HFFc6 (cell line): ENCODE measurements around the gene ABCA7. TPM values are rescaled to one million over a fixed set of nuclear protein-coding genes. Genes with fewer than 3 reads are reported as not detected.
A peak's percentile ranks its signal among the peaks of the same experiment; 100 is the strongest.

Source experiments
- DNase-seq: peaks from one replicate; pipeline ENCODE4 v3.0.0-alpha.2; 2018
- H3K27ac Mint-ChIP-seq: 2 replicates; pipeline ENCODE4 v1.8.0; 2020; ENCODE audit warnings: mild to moderate bottlenecking, mixed read lengths
- H3K27me3 Mint-ChIP-seq: 2 replicates; pipeline ENCODE4 v1.8.0; 2021; ENCODE audit warnings: mild to moderate bottlenecking, moderate library complexity, mixed read lengths; ENCODE audit not compliant: insufficient read depth
- H3K36me3 Mint-ChIP-seq: 2 replicates; pipeline ENCODE4 v1.8.0; 2021; ENCODE audit warnings: low read depth, mixed read lengths
- H3K4me1 Mint-ChIP-seq: 2 replicates; pipeline ENCODE4 v1.8.0; 2020; ENCODE audit warnings: low read depth, mixed read lengths
- H3K4me3 Mint-ChIP-seq: 2 replicates; pipeline ENCODE4 v1.8.0; 2020; ENCODE audit warnings: mild to moderate bottlenecking, moderate library complexity, mixed read lengths
- H3K9me3 Mint-ChIP-seq: 2 replicates; pipeline ENCODE4 v1.8.0; 2020; ENCODE audit warnings: mild to moderate bottlenecking, mixed read lengths
- total RNA-seq, 6 experiments: library from RNA; stranded (reverse); fragmentation: NEBNext Ultra II Directional; extraction: Animal tissue kit (Norgen Biotek cat#: 25700); gene quantifications; 2 replicates in 1 of 6; 3 replicates in 5 of 6; pipeline ENCODE4 v1.2.3, GENCODE V29; 2021
- TF ChIP-seq, protein P1 (sequence below): fragments of 200-600 bp; sonication (generic); IDR thresholded peaks from 2 replicates; pipeline ENCODE4 v1.5.0; 2021; ENCODE audit warnings: antibody characterized with exemption, mild to moderate bottlenecking

ABCA7 gene
- total RNA-seq, 6 experiments from 2014 or later = 4.6 to 8.1 (median 6.6) TPM

DNA sequence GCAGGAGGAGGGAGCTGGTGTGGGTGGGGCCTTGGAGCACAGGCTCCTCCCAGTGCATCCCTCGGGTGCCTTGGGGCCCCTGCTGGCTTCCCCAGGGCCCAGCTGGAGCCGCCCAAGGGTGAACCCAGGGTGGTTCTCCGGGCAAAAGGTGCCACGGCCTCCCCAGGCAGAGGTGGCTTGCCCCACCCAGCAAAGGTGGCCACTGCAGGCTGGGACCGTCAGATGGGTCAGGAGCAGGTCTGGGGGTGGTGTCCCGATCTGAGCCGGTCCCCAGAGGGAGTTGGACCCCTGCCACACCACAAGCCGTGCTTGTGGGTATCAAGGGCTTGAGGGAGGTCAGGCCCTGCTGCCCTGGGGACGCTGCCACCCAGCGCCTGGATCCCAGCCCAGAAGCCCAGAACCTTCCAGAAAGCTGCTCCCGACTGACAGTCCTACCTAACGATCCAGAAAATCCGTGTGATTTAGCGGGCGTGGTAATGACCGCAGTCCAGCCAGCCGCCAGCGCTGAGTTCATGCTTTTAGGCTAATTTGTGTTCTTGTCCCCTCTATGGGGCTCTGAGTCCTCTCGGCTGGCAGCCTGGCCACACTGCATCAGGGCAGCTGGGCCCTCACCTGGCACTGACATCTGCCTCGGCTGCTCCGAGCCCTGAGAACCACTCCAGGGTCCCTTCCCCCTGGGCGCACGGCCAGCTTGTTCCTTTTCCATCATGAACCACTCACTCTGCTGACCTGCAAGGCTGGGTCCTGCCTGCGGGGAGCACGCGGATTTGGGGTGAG is 44.7 kb upstream of the ABCA7 start:
- H3K27ac Mint-ChIP-seq = no peak overlapping the region
- H3K27me3 Mint-ChIP-seq = peaks cover 21% of the 10 kb centered on the region
- TF ChIP-seq, protein P1, sequence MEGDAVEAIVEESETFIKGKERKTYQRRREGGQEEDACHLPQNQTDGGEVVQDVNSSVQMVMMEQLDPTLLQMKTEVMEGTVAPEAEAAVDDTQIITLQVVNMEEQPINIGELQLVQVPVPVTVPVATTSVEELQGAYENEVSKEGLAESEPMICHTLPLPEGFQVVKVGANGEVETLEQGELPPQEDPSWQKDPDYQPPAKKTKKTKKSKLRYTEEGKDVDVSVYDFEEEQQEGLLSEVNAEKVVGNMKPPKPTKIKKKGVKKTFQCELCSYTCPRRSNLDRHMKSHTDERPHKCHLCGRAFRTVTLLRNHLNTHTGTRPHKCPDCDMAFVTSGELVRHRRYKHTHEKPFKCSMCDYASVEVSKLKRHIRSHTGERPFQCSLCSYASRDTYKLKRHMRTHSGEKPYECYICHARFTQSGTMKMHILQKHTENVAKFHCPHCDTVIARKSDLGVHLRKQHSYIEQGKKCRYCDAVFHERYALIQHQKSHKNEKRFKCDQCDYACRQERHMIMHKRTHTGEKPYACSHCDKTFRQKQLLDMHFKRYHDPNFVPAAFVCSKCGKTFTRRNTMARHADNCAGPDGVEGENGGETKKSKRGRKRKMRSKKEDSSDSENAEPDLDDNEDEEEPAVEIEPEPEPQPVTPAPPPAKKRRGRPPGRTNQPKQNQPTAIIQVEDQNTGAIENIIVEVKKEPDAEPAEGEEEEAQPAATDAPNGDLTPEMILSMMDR = no peak
- no peak for DNase-seq
- H3K36me3 Mint-ChIP-seq = peaks cover 4% of the 10 kb centered on the region; the same call in 1 of the 2 replicates
- H3K4me1 Mint-ChIP-seq = peaks cover 5% of the 10 kb centered on the region; the same call in 1 of the 2 replicates
- no peak overlapping the region for H3K4me3 Mint-ChIP-seq
- H3K9me3 Mint-ChIP-seq = no peaks in the 10 kb centered on the region

DNA sequence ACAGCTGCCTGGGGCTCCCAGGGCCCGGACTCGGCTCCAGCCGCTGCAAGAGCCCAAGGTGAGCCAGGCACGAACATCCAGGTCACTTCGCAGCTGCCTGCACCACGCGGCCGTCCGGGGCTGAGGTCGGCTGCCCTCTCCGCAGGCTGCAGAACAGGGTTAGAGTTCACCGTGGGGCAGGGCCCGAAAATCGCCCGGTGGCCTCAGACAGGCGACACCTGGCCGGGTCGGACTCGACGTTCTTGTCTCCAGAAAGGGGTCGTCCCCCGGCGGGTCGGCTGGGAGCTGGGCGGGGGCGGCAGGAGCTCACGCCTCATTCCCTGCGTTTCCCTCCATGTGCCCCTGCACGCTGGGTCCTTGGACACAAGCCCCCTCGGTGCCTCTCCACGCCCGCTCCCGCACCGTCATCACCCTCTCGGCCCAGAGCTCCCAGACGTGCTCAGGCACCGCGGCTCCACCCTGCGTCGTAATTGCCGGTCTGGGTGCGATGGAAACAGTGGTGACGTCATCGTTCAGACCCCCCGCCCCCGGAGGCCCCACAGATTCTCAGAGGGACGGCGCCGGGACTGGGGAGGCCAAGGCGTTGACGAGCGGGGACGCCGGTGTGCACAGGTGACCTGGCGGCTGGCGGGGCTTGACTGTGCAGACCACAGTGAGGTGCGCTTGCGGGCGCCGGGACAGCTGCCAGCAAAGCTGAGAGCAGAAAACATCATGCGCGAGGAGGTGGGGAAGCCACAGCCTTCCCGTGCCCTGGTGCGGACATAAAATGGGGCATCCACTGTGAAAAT is 43.7 kb upstream of the ABCA7 start:
- H3K27ac Mint-ChIP-seq = no peak overlapping the region
- H3K36me3 Mint-ChIP-seq = peaks cover 4% of the 10 kb centered on the region; the same call in 1 of the 2 replicates
- peaks cover 5% of the 10 kb centered on the region; the same call in 1 of the 2 replicates for H3K4me1 Mint-ChIP-seq
- peak overlapping the region; percentile 59 for H3K4me3 Mint-ChIP-seq
- TF ChIP-seq, protein P1 = no peak
- no peaks in the 10 kb centered on the region for H3K9me3 Mint-ChIP-seq
- peak; percentile 45 for DNase-seq
- H3K27me3 Mint-ChIP-seq = peaks cover 21% of the 10 kb centered on the region

DNA sequence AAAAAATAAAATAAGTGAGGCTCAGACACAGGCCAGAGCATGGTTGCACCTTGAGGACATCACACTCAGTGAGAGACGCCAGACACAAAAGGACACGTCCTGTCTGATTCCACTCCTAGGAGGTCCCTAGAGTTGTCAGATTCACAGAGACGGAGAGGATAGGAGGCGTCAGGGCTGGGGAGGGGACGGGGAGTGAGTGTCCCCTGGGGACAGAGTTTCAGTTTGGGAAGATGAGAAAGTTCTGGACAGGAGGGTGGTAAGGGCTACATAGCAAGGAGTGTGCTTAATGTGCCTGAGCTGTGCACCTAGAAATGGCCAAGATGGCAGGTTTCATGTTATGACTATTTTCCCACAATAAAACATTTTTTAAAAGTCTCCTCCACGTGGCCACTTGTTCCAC is 41.8 kb upstream of the ABCA7 start:
- TF ChIP-seq, protein P1 = no peak
- Mint-ChIP-seq H3K27me3 (peaks cover 21% of the 10 kb centered on the region), H3K27ac (no peak overlapping the region), H3K9me3 (no peaks in the 10 kb centered on the region), H3K36me3 (no peaks in the 10 kb centered on the region), H3K4me1 (peaks cover 5% of the 10 kb centered on the region; the same call in 1 of the 2 replicates), H3K4me3 (no peak overlapping the region)
- DNase-seq = no peak

DNA sequence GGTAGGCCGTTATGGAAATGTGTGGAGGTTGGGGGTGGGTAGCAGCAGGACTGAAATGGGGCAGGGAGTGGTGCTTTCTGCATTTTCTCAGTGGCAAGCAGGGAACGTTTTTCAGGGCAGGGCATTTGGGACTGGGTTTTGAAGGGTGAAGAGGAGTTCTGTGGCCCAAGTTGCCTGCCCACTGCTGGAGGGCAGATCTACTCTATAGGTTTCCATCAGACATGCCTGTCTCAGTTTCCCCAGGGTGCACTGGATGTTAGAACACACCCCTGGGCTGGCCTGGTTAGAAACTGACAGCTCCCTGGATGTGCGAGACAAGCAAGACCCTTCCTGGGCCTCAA is 40.6 kb upstream of the ABCA7 start:
- Mint-ChIP-seq H3K4me3 (no peak overlapping the region), H3K27me3 (peaks cover 21% of the 10 kb centered on the region), H3K9me3 (no peaks in the 10 kb centered on the region), H3K27ac (no peak overlapping the region), H3K36me3 (no peaks in the 10 kb centered on the region), H3K4me1 (peaks cover 5% of the 10 kb centered on the region; the same call in 1 of the 2 replicates)
- TF ChIP-seq, protein P1 = no peak
- DNase-seq = no peak

DNA sequence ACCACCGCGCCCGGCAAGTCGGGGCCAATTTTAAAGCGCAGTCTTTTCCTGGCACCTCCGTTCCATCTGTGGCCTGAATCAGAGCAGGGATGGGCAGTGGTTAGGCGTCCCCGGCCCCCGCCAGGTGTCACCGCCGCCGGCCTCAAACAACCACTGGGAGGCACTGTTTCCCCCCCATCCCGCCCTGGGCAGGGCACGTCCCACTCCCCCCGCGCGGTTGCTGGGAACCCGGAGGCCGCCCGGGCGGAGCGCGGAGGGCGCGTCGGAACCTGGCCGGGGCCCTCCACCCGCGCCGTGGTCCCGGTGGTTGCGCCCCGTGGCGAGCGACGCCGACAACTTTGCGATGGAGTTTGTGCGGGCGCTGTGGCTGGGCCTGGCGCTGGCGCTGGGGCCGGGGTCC is 39.8 kb upstream of the ABCA7 start, which contains the start of gene GRIN3B:
GRIN3B (plus strand) TSS at position 325 of the 400 bp plus-strand sequence; CDS start at position 344, 19 bp downstream.
- Mint-ChIP-seq H3K4me3 (peak within 1 kb of the TSS; percentile 43; the same call in 1 of the 2 replicates), H3K9me3 (peaks cover 2% of the 10 kb centered on the region; the same call in 1 of the 2 replicates), H3K27me3 (peaks cover 23% of the 10 kb centered on the region), H3K4me1 (peaks cover 5% of the 10 kb centered on the region; the same call in 1 of the 2 replicates), H3K36me3 (no peaks in the 10 kb centered on the region), H3K27ac (no peak within 1 kb of the TSS)
- TF ChIP-seq, protein P1 = peak; percentile 76
- peak; percentile 28 for DNase-seq
